ENCODE results near the gene HNMT. TPM values are rescaled to one million over a fixed set of nuclear protein-coding genes. Genes with fewer than 3 reads are reported as not detected.

Gene HNMT
- total RNA-seq, 1 donor from 2014 or later, result not detected

GRCh38 chr2:137981112-137981656 is 16.9 kb downstream of the HNMT start:
- DNase-seq (no peak), ATAC-seq (ENCODE audit: low read depth) (no peak)
- H3K4me3 Mint-ChIP-seq, result no peak overlapping the region
- TF ChIP-seq CTCF (IDR thresholded peaks at IDR 0.05), result no peak
- no peaks in the 10 kb centered on the region for H3K27me3 Mint-ChIP-seq
- ChIA-PET POLR2A (no interaction called here), CTCF (no interaction called here)
- H3K27ac Mint-ChIP-seq, result no peak overlapping the region
- H3K36me3 Mint-ChIP-seq (ENCODE audit: low read depth), result no peaks in the 10 kb centered on the region
- intact Hi-C loops (cut with micrococcal nuclease), result no loop called here
- H3K9me3 Mint-ChIP-seq, result no peaks in the 10 kb centered on the region
- H3K4me1 Mint-ChIP-seq, result no peaks in the 10 kb centered on the region

DNA sequence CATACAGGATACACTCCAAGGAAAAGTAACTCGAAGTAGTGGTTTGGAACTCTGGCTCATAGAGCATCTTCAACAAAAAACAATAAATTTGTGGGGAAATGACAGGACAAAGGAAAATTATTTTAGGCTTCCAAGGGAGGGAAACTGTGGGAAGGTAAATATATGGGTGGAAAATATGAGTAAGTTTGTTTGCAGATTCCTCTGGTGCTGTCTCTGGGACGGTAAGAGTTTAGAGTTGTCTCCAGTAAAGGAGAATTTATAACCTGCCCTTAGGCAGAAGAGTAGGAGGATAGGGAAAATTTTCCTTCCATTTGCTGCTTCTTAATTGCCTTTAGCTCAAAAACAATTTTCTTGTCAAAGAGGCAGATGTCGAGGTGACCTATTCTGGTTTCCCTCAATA is 19.3 kb downstream of the HNMT start:
- Mint-ChIP-seq H3K4me1 (no peaks in the 10 kb centered on the region), H3K27ac (no peak overlapping the region), H3K4me3 (no peak overlapping the region), H3K9me3 (no peaks in the 10 kb centered on the region), H3K36me3 (ENCODE audit: low read depth) (no peaks in the 10 kb centered on the region), H3K27me3 (no peaks in the 10 kb centered on the region)
- ChIA-PET CTCF (no interaction called here), POLR2A (no interaction called here)
- ATAC-seq (ENCODE audit: low read depth) (no peak), DNase-seq (no peak)
- intact Hi-C loops (cut with micrococcal nuclease), result no loop called here
- TF ChIP-seq CTCF (IDR thresholded peaks at IDR 0.05), result no peak

- H3K4me1 Mint-ChIP-seq, result no peaks in the 10 kb centered on the region
- intact Hi-C loops (cut with micrococcal nuclease), result no loop called here
- H3K27ac Mint-ChIP-seq, result no peak overlapping the region
- no peaks in the 10 kb centered on the region for H3K36me3 Mint-ChIP-seq (ENCODE audit: low read depth)
- TF ChIP-seq CTCF (IDR thresholded peaks at IDR 0.05), result no peak
- no peaks in the 10 kb centered on the region for H3K9me3 Mint-ChIP-seq
- ChIA-PET POLR2A (no interaction called here), CTCF (no interaction called here)
- H3K4me3 Mint-ChIP-seq, result no peak overlapping the region
- ATAC-seq (ENCODE audit: low read depth), result no peak
- no peak for DNase-seq
- H3K27me3 Mint-ChIP-seq, result no peaks in the 10 kb centered on the region
These were observed 22.0 kb downstream of the HNMT start for GRCh38 chr2:137986268-137986667.

DNA sequence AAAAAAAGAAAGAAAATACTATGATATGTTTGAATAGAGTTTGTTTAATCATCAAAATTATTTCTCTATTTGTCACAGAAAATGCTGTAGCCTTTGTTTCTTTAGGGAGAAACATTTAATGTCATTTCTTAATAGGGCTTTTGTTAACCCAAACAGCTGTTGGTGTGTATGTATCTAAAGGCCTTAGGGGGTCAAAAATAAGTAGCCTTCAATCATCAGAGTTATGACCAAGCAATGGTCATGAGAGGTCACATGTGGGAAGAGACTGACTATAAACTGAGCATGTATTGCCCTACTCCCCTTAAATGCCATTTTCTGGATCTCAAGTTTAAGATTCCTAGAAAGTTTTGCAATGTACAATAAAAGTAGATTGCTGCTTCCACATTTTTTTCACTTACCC is 22.7 kb downstream of the HNMT start:
- Mint-ChIP-seq H3K4me1 (no peaks in the 10 kb centered on the region), H3K9me3 (no peaks in the 10 kb centered on the region), H3K27me3 (no peaks in the 10 kb centered on the region), H3K27ac (no peak overlapping the region), H3K4me3 (no peak overlapping the region), H3K36me3 (ENCODE audit: low read depth) (no peaks in the 10 kb centered on the region)
- intact Hi-C loops (cut with micrococcal nuclease), result no loop called here
- ATAC-seq (ENCODE audit: low read depth) (no peak), DNase-seq (no peak)
- CTCF ChIA-PET, result no interaction called here
- POLR2A ChIA-PET, result no interaction called here
- TF ChIP-seq CTCF (IDR thresholded peaks at IDR 0.05), result no peak

- intact Hi-C loops (cut with micrococcal nuclease), result no loop called here
- peaks cover 9% of the 10 kb centered on the region for H3K9me3 Mint-ChIP-seq
- H3K27me3 Mint-ChIP-seq, result no peaks in the 10 kb centered on the region
- ATAC-seq (ENCODE audit: low read depth) (no peak), DNase-seq (no peak)
- H3K4me1 Mint-ChIP-seq, result no peaks in the 10 kb centered on the region
- H3K4me3 Mint-ChIP-seq, result no peak overlapping the region
- CTCF ChIA-PET, result no interaction called here
- no peak overlapping the region for H3K27ac Mint-ChIP-seq
- TF ChIP-seq CTCF (IDR thresholded peaks at IDR 0.05), result no peak
- no peaks in the 10 kb centered on the region for H3K36me3 Mint-ChIP-seq (ENCODE audit: low read depth)
- POLR2A ChIA-PET, result no interaction called here
These were observed 26.8 kb downstream of the HNMT start for GRCh38 chr2:137991078-137991477.

Measured in activated B cell treated with CpG ODN at 0.5 μM for 24 hours (primary cell).